Activated CD4-positive, CD25-positive, alpha-beta regulatory T cell (primary cell): Measurements from ENCODE around the gene TPGS1.

ENCODE experiments used
- DNase-seq, 4 experiments: peaks; one replicate each; lab custom pipeline; 2025; lab: John Stamatoyannopoulos, UW

TPGS1 gene, protein sequence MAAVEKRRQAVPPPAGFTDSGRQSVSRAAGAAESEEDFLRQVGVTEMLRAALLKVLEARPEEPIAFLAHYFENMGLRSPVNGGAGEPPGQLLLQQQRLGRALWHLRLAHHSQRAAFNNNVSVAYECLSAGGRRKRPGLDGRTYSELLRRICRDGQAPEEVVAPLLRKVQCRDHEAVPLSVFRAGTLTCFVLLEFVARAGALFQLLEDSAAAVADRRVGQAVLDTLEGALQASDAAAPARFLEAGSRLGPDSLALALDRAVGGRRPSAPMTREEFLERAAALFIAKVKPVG

GRCh38 chr19:507286-508203 is at the start of gene TPGS1:
Gene TPGS1, plus strand, starts transcription at chr19:507497. Its CDS starts 10 bp downstream, at chr19:507507.
- peak; percentile 79 to 83 (median 82) for DNase-seq

DNA sequence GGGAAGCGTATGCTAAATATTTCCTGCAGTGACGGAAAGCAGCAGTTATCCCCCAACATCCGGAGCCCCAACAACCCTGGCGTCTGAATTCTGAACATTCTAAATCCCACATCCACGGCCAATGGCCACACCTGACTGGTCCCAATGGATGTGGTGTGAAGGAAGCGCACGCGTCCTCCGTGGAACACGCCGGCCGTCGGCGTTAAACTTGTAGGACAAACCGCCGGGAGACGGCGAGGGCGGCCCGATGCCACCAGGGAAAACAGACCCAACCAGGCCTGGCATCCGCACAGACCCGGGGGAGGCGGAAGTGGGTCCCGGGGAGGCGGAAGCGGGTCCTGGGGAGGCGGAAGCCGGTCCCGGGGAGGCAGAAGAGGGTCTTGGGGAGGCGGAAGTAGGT is 49.7 kb upstream of the TPGS1 start:
- no peak for DNase-seq

- no peak for DNase-seq
Observed at GRCh38 chr19:458091-459042, 48.9 kb upstream of the TPGS1 start.

DNA sequence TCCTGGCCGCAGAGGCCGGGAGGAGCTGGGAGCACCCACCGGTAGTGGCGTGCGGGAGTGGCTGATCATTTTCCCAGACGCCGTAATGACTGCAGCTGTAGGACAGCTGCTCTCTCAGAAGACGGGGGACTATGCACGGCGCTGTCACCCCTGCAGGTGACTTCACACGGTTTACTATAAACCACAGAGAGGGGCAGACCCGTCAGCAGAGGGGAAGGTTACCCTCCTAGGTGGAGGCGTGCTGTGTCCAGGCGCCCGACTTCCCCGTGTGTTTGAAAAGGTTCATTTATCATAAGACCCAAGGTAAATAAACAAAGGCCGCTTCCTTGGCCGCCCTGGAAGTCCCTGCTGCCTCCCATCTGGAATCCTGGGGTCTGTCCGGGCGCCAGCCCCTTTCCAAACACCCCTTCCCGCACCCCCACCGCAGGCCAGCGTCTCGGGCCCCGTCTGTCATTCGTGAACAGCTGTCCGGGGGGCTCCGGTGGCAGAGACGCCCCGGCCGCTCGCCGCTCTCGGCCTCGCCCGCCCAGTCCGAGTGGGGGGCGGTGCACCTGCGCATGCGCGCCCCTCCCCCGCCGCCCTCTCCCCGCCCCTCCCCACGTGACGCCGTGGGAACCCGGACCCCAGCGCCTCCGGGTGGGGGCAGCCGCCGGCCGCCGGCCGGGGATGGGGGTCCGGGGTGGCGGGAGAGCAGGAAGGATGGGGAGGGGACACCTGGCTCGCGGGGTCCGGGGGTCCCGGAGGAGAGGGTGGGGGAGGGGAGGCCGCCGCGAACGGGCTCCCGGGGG is 47.4 kb upstream of the TPGS1 start:
- DNase-seq = no peak

DNA sequence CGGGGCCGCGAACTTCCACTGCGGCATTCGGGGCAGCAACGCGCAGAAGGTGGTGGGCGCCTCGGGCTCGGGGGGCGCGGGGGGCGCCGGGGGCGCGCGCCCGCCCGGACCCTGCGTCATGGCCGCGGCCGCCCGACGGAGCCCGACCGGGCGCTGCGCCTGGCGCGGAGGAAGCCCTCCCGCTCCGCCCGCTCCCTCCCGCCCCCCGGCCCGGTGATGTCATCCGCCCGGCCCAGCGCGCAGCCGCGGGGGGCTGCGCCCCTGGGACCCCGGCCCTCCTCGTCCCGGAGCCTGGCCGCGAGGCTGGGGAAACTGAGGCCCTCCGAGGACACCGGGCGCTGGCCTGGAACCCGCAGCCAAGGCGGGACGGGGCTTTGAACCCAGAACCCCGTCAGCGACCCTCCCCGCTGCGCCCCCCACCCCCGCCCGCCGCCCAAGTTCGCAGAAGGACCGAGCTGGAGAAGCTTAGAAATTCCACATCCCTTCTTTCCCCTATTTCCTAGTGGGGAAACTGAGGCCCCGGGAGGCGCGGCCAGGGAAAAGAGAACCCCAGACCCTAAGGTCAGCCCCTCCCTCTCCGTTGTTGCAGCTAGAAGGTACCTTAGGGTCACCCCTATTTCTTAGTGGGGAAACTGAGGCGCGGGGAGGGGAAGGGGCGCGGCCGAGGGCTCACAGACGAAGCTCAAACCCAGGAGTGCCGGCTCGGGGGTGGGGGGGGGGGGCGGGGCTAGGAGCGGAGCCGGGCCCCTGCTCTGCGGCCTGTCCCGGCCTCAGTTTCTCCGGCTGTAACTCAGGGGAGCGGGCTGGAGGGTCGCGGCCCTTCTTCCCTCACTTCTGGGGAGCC is 46.2 kb upstream of the TPGS1 start, which contains the start of gene SHC2:
Gene SHC2, minus strand, starts transcription at position 157 of the 844 bp plus-strand sequence. Its CDS starts 37 bp downstream, at position 120.
- DNase-seq = no peak

DNA sequence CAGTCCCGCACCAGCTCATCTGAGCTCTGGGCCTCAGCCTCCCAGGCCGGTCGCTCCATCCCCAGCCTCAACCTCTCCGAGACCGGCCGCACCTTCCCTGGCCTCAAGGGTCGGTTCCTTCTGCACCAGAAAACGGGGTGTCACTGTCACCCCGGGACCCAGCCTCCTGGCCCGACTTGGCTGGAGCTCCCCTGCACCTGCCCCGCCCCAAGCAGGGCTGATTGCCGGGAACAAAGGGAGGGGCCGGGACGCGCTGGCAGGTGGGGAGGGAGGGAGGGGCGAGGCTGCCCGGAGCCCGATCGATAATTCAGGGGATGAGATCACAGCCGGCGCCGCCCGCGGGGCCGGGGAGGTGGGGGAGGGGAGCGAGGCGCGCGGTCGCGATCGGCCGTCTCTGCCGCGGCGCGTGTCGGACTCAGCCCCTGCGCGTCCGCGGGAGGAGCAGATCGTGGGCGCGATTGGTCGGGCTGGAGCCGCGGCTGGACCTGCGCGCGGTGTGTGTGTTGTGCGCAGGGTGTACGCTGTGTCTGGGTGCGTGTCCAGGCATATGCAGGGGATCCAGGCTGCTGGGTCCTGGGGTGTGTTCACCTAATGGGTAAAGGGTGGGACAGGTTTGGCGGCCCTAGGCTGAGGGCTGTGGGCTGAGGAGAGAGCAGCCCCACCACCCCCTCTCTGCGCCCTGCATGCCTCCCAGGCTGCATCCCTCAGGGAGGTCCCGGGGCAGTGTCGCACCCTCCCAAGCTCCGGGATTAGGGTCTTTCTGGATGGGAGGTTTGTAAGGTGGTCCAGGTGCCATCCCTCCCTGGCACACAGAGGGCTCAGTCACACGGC is 45.4 kb upstream of the TPGS1 start:
- no peak for DNase-seq

DNA sequence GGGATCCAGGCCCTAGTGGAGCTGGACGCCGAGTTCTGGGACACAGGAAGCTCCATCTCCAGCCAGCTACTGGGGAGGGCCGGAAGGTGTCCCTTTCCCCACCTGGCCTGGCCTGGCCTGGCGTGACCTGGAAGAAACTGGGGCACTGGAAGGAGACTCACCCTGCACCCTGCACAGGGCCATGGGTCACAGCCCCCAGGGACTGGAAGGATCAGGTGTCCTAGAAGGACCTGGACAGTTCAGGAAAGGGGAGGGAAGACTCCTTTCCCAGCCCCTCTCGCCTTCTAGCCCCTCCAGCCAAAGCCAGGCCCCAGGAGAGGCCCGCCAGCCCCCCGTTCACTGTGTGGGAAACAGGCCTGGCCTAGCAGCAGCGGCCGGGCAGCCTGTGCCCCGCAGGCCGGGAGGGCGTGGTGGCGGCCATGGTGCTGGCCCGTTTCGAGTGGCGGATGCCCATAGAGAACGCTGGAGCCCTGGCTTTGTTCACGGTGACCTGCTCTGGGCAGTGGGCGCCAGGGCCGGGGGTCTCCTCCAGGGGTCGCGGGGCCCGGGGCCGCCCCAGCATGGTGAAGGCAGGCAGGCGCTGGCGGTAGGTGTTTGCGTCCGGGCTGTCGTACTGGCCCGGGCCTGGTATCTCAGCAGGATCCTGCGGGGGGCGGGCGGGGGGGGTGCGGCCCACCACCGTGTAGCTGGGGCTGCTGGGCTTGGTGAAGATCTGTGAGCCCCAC is 43.7 kb upstream of the TPGS1 start:
- no peak for DNase-seq

DNA sequence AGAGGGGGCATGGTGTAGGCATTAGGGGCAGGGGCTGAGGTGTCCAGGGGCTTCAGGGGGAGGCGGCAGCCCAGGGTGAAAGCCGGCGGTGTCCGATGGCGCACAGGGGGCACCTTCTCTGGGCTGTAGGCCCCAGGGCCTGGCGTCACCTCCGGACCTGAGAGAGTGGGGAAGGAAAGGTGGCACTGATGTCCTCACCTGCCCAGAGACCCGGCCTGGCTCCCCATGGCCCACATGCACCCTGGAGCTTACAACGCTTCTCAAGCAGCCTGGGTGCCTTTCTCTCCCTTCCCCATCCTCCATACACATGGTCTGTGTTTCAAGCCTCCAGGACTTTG is 43.1 kb upstream of the TPGS1 start:
- DNase-seq = no peak

DNA sequence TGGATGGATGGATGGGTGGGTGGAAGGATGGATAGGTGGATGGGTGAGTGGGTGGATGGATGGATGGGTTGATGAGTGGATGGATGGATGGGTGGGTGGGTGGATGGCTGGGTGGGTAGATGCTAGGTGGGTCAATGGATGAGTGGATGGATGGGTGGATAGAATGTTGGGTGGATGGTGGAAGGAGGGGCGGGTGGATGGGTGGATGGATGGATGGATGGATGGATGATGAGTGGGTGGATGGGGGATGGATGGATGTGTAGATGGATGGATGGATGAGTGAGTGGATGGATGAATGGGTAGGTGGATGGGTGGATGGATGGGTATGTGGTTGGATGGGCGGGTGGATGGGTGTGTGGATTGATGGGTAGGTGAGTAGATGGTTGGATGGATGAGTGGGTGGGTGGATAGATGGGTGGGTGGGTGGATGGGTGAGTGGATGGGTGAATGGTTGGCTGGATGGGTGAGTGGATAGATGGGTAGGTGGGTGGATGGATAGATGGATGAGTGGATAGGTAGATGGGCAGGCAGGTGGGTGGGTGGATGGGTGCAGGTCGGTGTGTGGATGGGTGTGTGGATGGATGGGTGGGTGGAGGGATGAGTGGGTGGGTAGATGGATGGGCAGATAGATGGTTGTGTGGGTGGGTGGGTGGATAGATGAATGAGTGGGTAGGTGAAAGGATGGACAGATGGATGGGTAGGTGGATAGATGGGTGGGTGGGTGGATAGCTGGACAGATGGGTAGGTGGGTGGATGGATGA is 42.1 kb upstream of the TPGS1 start:
- DNase-seq = no peak

DNA sequence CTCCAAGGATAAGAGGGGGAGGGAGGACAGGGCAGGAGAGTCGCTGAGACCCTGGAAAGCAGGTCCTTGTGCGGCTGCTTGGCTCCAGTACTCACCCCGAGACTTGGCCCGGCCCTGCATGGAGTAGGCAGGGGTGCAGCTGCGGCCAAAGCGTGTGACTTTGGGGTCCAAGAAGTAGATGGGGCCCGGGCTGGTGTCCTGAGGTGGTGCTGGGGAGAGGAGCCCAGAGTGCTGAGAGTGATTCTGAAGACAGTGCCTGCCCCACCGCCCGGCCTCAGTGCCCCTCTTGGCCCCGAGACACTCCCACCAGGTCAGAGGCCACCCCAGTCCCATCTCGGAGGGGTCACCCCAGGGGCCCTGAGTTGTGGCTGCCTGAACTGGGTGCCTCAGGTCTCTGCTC is 39.7 kb upstream of the TPGS1 start:
- DNase-seq = no peak

DNA sequence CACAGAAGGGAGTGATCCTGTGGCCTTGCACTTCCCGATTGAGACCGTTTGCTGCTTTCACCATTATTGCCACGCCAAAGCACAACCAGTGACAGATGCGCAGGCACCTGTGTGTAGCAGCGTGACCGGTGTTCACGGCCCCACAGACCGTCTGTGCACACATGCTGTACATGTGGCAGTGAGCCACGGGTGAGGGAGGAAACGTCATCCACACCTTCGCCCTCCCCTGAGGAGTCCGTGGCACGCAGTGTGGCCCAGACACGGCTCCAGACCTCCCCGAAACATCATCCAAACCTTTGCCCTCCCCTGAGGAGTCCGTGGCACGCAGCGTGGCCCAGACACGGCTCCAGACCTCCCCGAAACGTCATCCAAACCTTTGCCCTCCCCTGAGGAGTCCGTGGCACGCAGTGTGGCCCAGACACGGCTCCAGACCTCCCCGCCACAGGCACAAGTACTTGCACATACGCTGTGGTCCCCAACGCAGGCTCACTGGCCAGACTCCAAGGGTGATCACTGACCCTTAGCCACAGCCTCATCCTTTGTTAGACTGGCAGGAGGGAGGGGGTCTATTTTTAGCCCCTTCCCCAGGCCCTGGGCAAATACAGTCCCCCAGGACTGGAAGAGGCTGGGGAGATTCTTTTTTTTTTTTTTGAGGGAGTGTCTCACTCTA is 38.6 kb upstream of the TPGS1 start:
- no peak for DNase-seq

- DNase-seq = no peak
Observed at GRCh38 chr19:469833-470232, 37.5 kb upstream of the TPGS1 start.

GRCh38 chr19:470701-471100 is 36.6 kb upstream of the TPGS1 start:
- no peak for DNase-seq

- no peak for DNase-seq
Observed at GRCh38 chr19:472005-472858, 35.1 kb upstream of the TPGS1 start.

- no peak for DNase-seq
Observed at GRCh38 chr19:474126-475078, 32.9 kb upstream of the TPGS1 start.
